ENCODE results near the gene ABCA4.

ABCA4 gene

DNA sequence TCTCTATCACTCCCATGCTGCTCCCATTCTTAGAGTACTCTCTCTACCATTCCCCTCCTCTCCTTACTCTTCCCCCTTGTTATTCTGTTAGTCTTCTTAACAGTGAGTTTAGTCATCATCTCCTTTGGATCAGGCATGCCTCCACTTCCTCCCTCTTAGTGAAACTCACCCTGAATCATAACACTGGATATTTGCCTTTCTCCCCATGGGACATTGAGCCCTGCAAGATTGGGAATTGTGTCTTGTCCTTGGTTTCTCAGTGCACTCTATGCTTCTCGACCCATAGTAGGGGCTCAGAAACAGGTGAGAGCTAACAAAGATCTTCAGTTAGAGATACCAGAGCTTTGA is 143.4 kb downstream of the ABCA4 start:
- POLR2A ChIA-PET = no interaction called here
- TF ChIP-seq, protein P1, sequence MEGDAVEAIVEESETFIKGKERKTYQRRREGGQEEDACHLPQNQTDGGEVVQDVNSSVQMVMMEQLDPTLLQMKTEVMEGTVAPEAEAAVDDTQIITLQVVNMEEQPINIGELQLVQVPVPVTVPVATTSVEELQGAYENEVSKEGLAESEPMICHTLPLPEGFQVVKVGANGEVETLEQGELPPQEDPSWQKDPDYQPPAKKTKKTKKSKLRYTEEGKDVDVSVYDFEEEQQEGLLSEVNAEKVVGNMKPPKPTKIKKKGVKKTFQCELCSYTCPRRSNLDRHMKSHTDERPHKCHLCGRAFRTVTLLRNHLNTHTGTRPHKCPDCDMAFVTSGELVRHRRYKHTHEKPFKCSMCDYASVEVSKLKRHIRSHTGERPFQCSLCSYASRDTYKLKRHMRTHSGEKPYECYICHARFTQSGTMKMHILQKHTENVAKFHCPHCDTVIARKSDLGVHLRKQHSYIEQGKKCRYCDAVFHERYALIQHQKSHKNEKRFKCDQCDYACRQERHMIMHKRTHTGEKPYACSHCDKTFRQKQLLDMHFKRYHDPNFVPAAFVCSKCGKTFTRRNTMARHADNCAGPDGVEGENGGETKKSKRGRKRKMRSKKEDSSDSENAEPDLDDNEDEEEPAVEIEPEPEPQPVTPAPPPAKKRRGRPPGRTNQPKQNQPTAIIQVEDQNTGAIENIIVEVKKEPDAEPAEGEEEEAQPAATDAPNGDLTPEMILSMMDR (IDR thresholded peaks at IDR 0.05; ENCODE audit: insufficient read depth, low read length, missing control alignments) = no peak
- CTCF ChIA-PET = interaction anchor here (1.8 kb wide), 1 partner anchor 68 kb away, joined by 5 read pairs; the partner anchor contains the start of gene GCLM
- no peak overlapping the region for H3K4me3 ChIP-seq (ENCODE audit: low read depth, low read length)
- DNase-seq (ENCODE audit: low read depth, low spot score) = no peak

- ChIA-PET POLR2A (interaction anchor here (0.6 kb wide), 1 partner anchor 29 kb away, joined by 3 read pairs; no protein-coding TSS in a partner anchor), CTCF (interaction anchor here (0.8 to 1.8 kb wide), 2 partner anchors 8 to 67 kb away, joined by 3 to 5 read pairs; partner anchors contain the start of gene GCLM)
- no peak overlapping the region for H3K4me3 ChIP-seq (ENCODE audit: low read depth, low read length)
- DNase-seq (ENCODE audit: low read depth, low spot score) = no peak
- TF ChIP-seq, protein P1 (IDR thresholded peaks at IDR 0.05; ENCODE audit: insufficient read depth, low read length, missing control alignments) = no peak
Measured at GRCh38 chr1:93976711-93977597, 144.0 kb downstream of the ABCA4 start.

DNA sequence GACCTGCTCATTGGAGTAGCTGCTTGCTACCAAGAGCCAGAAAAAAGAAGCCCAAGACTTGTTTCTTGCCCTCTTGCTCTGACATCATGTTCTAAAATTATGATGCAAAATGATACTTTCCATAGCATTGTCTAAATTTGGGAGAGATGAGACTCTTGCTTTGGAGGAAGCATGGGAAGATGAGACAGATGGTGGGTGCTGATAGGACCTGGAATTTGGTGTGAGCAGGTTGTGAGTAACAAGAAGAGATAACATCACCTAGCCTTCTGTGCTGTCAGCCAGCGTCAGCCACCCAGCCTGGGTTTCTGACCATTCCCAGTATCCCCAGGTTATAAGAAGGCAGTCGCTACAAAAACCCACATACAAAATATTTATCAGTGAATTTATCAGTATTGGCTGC is 144.7 kb downstream of the ABCA4 start:
- ChIA-PET CTCF (interaction anchor here (1.8 kb wide), 1 partner anchor 67 kb away, joined by 5 read pairs; the partner anchor contains the start of gene GCLM), POLR2A (no interaction called here)
- TF ChIP-seq, protein P1 (IDR thresholded peaks at IDR 0.05; ENCODE audit: insufficient read depth, low read length, missing control alignments) = no peak
- DNase-seq (ENCODE audit: low read depth, low spot score) = no peak
- no peak overlapping the region for H3K4me3 ChIP-seq (ENCODE audit: low read depth, low read length)

- no peak for DNase-seq (ENCODE audit: low read depth, low spot score)
- ChIA-PET POLR2A (no interaction called here), CTCF (interaction anchor here (0.8 to 1.3 kb wide), 2 partner anchors 54 to 63 kb away, joined by 3 to 4 read pairs; partner anchors contain the start of gene GCLM)
- H3K4me3 ChIP-seq (ENCODE audit: low read depth, low read length) = no peak overlapping the region
- TF ChIP-seq, protein P1 (IDR thresholded peaks at IDR 0.05; ENCODE audit: insufficient read depth, low read length, missing control alignments) = no peak
Measured at GRCh38 chr1:93972341-93972740, 148.6 kb downstream of the ABCA4 start.

DNA sequence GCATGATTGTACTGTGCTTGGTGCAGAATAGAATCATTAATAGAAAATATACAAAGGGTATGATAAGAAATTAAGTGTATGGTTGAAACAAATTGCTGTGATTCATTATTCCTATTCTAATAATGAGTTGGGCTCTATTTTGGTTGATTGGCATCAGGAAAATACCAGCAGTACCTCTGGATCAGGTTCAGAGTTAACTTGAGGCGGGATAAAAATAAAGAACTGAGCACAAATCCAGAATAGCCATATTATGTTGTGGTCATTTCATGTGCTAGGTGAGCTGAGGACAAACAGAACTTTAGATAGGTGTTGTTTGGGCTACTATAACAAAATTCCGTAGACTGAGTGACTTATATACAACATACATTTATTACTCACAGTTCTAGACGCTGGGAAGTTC is 151.1 kb downstream of the ABCA4 start:
- ChIA-PET CTCF (interaction anchor here (0.5 to 4.3 kb wide), 2 partner anchors 60 to 660 kb away, joined by 3 to 15 read pairs; partner anchors contain the start of gene GCLM), POLR2A (no interaction called here)
- no peak for DNase-seq (ENCODE audit: low read depth, low spot score)
- H3K4me3 ChIP-seq (ENCODE audit: low read depth, low read length) = no peak overlapping the region
- TF ChIP-seq, protein P1 (IDR thresholded peaks at IDR 0.05; ENCODE audit: insufficient read depth, low read length, missing control alignments) = no peak

DNA sequence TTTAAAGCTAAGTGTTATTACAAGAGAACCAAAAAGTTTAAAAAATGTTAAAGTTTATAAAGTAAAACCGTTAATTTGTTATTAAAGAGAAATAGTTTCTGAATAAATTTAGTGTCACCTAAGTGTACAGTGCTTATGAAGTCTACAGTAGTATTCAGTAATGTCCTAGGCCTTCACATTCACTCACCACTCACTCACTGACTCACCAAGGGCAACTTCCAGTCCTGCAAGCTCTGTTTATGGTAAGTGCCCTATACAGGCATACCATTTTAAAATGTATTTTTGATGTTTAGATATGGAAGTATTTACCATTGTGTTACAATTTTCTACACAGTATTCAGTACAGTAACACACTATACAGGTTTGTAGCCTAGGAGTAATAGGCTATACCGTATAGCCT is 151.6 kb downstream of the ABCA4 start:
- no peak overlapping the region for H3K4me3 ChIP-seq (ENCODE audit: low read depth, low read length)
- TF ChIP-seq, protein P1 (IDR thresholded peaks at IDR 0.05; ENCODE audit: insufficient read depth, low read length, missing control alignments) = no peak
- CTCF ChIA-PET = interaction anchor here (1.5 to 4.3 kb wide), 3 partner anchors 8 to 60 kb away, joined by 3 to 15 read pairs (median 6); partner anchors contain the start of gene GCLM
- no peak for DNase-seq (ENCODE audit: low read depth, low spot score)
- POLR2A ChIA-PET = no interaction called here

Data from AG04449 (cell line).